GM23338 (cell line): ENCODE measurements around the gene PCDHB16. TPM values are rescaled to one million over a fixed set of nuclear protein-coding genes. Genes with fewer than 3 reads are reported as not detected.
A peak's percentile ranks its signal among the peaks of the same experiment; 100 is the strongest.
"Not testable (repeated sequence)": the region's sequence is repeated elsewhere in the genome, so short reads cannot be mapped to it uniquely, and the experiment has no call there.

Experiments
- ATAC-seq: fragments of 200-7000 bp; cut with Tn5 transposase; 3 replicates; pipeline ENCODE4 v1.9.1; 2020
- DNase-seq: peaks from one replicate; pipeline ENCODE4 v3.0.0-alpha.2; 2015; ENCODE audit warnings: low spot score
- H2AFZ ChIP-seq: fragments of 200-600 bp; sonication (generic); 2 replicates; pipeline ENCODE4 v1.8.0; 2016; ENCODE audit warnings: antibody characterized with exemption, mild to moderate bottlenecking, moderate library complexity
- H3F3A ChIP-seq: fragments of 200-600 bp; sonication (generic); replicated peaks from 2 replicates; pipeline ENCODE4 v1.8.0; 2017; ENCODE audit warnings: antibody characterized with exemption, mixed run types, low read depth
- H3K27ac ChIP-seq: fragments of 200-600 bp; sonication (generic); 2 replicates; pipeline ENCODE4 v1.6.1; 2016; ENCODE audit warnings: low read depth
- H3K27me3 ChIP-seq: fragments of 200-600 bp; sonication (generic); 2 replicates; pipeline ENCODE4 v1.8.0; 2016; ENCODE audit warnings: mild to moderate bottlenecking, mixed run types, moderate library complexity; ENCODE audit not compliant: insufficient read depth
- H3K36me3 ChIP-seq: fragments of 200-600 bp; sonication (generic); 2 replicates; pipeline ENCODE4 v1.8.0; 2016; ENCODE audit warnings: mild to moderate bottlenecking; ENCODE audit not compliant: insufficient read depth
- H3K4me1 ChIP-seq: fragments of 200-600 bp; sonication (generic); 2 replicates; pipeline ENCODE4 v1.8.0; 2016; ENCODE audit warnings: mild to moderate bottlenecking, moderate library complexity; ENCODE audit not compliant: insufficient read depth
- H3K4me2 ChIP-seq: fragments of 200-600 bp; sonication (generic); 2 replicates; pipeline ENCODE4 v1.7.1; 2017; ENCODE audit warnings: mixed run types
- H3K4me3 ChIP-seq: fragments of 200-600 bp; sonication (generic); 2 replicates; pipeline ENCODE4 v1.6.1; 2016; ENCODE audit warnings: mixed run types
- H3K79me2 ChIP-seq: fragments of 200-600 bp; sonication (generic); replicated peaks from 2 replicates; pipeline ENCODE4 v1.8.0; 2017; ENCODE audit warnings: mild to moderate bottlenecking; ENCODE audit not compliant: insufficient read depth
- H3K9me2 ChIP-seq: fragments of 200-600 bp; sonication (generic); 2 replicates; pipeline ENCODE4 v1.8.0; 2017; ENCODE audit not compliant: insufficient read depth
- H4K20me1 ChIP-seq: fragments of 200-600 bp; sonication (generic); replicated peaks from 2 replicates; pipeline ENCODE4 v1.8.0; 2017; ENCODE audit warnings: mild to moderate bottlenecking; ENCODE audit not compliant: insufficient read depth
- H3K27ac Mint-ChIP-seq: 2 replicates; pipeline ENCODE4 v1.8.0; 2020; ENCODE audit warnings: inconsistent platforms, mild to moderate bottlenecking, moderate library complexity, mixed read lengths
- H3K27me3 Mint-ChIP-seq: 3 replicates; pipeline ENCODE4 v1.8.0; 2022; ENCODE audit warnings: low read depth, mild to moderate bottlenecking, moderate library complexity, mixed read lengths, inconsistent platforms; ENCODE audit not compliant: insufficient read depth, poor library complexity
- H3K36me3 Mint-ChIP-seq: 3 replicates; pipeline ENCODE4 v1.8.0; 2021; ENCODE audit warnings: low read depth, mild to moderate bottlenecking, inconsistent platforms, moderate library complexity, mixed read lengths
- H3K4me1 Mint-ChIP-seq: 3 replicates; pipeline ENCODE4 v1.8.0; 2020; ENCODE audit warnings: mild to moderate bottlenecking, inconsistent platforms, mixed read lengths
- H3K4me3 Mint-ChIP-seq: 3 replicates; pipeline ENCODE4 v1.8.0; 2021; ENCODE audit warnings: moderate library complexity, mild to moderate bottlenecking, inconsistent platforms, mixed read lengths
- H3K9me3 Mint-ChIP-seq: 3 replicates; pipeline ENCODE4 v1.8.0; 2020; ENCODE audit warnings: moderate library complexity, mild to moderate bottlenecking, inconsistent platforms, mixed read lengths
- CTCF ChIP-seq, 2 experiments: fragments of 200-600 bp in 1 of 2; sonication (generic) in 1 of 2; conservative IDR thresholded peaks; 2 replicates each; pipeline versions ENCODE4 v1.5.1 to v1.6.1; 2016 to 2017; ENCODE audit warnings: antibody characterized with exemption in 2 of 2, low read depth in 2 of 2, mild to moderate bottlenecking in 2 of 2, moderate library complexity in 1 of 2
- EZH2 ChIP-seq: fragments of 200-600 bp; sonication (generic); IDR thresholded peaks from one replicate; pipeline ENCODE4 v1.8.0; 2017; ENCODE audit warnings: antibody characterized with exemption, mild to moderate bottlenecking, low read depth; ENCODE audit not compliant: unreplicated experiment
- JUNB ChIP-seq: IDR thresholded peaks from one replicate; pipeline ENCODE4 v1.6.1; 2016; ENCODE audit warnings: antibody characterized with exemption; ENCODE audit not compliant: unreplicated experiment
- NANOG ChIP-seq: IDR thresholded peaks from 2 replicates; pipeline ENCODE4 v1.6.1; 2016; ENCODE audit warnings: antibody characterized with exemption, borderline replicate concordance
- ZNF331 ChIP-seq: fragments of 250-450 bp; sonication (Bioruptor Pico); IDR thresholded peaks from 2 replicates; pipeline ENCODE4 v1.5.0; 2020; ENCODE audit warnings: low read depth, mild to moderate bottlenecking, moderate library complexity
- polyA plus RNA-seq: library from polyadenylated mRNA; unstranded; fragments of >200 nt; fragmentation: Nextera tagmentation; extraction: Ambion mirVana; gene quantifications from 2 replicates; pipeline ENCODE4 v1.2.1, GENCODE V29; 2016
- total RNA-seq: library from RNA; depleted of rRNA; stranded (reverse); fragments of >200 nt; shearing (Covaris generic); gene quantifications from 2 replicates; pipeline ENCODE4 v1.2.3, GENCODE V29; 2014

PCDHB16 gene
- total and polyA plus RNA-seq, 2 experiments from 2014 or later, result 0.92 to 2.4 TPM

- not testable (repeated sequence) for H3K27ac ChIP-seq, H3K9me2 ChIP-seq, H3K4me1 ChIP-seq, H3K27ac Mint-ChIP-seq, ATAC-seq, H4K20me1 ChIP-seq, H3K27me3 Mint-ChIP-seq, DNase-seq, H3K4me3 Mint-ChIP-seq, H3K4me2 ChIP-seq, H3K4me1 Mint-ChIP-seq, H3K4me3 ChIP-seq, H3K36me3 ChIP-seq, H3F3A ChIP-seq, H3K27me3 ChIP-seq, H2AFZ ChIP-seq, H3K79me2 ChIP-seq
- H3K36me3 Mint-ChIP-seq, result peaks cover 23% of the 10 kb centered on the region
- TF ChIP-seq CTCF (conservative IDR thresholded peaks at IDR 0.05; ENCODE audit: low read depth in 2 of 2), result 0 out of 4 replicates have a peak, but pooled peaks of 1 of the 2 experiments have one; percentile 2
- H3K9me3 Mint-ChIP-seq, result peaks cover 25% of the 10 kb centered on the region
Measured at GRCh38 chr5:141179876-141180275, 2.3 kb upstream of the PCDHB16 start.

- no peak overlapping the region for H3K27ac Mint-ChIP-seq
- no peaks in the 10 kb centered on the region for H3K27me3 ChIP-seq
- no peak for ATAC-seq
- no peak overlapping the region for H2AFZ ChIP-seq
- H3K4me3 ChIP-seq, result no peak overlapping the region
- no peak overlapping the region for H3K27ac ChIP-seq
- no peaks in the 10 kb centered on the region for H3F3A ChIP-seq
- H3K9me3 Mint-ChIP-seq, result peaks cover 25% of the 10 kb centered on the region
- H3K36me3 Mint-ChIP-seq, result peaks cover 23% of the 10 kb centered on the region
- no peaks in the 10 kb centered on the region; the same call in 1 of the 2 replicates for H3K36me3 ChIP-seq
- DNase-seq, result no peak
- H3K4me1 Mint-ChIP-seq, result peaks cover 8% of the 10 kb centered on the region; the same call in 1 of the 3 replicates
- H3K4me2 ChIP-seq, result no peak overlapping the region
- H3K27me3 Mint-ChIP-seq, result no peaks in the 10 kb centered on the region
- no peaks in the 10 kb centered on the region for H3K4me1 ChIP-seq
- H3K4me3 Mint-ChIP-seq, result no peak overlapping the region
- H3K79me2 ChIP-seq, result no peaks in the 10 kb centered on the region
- H3K9me2 ChIP-seq, result no peaks in the 10 kb centered on the region; the same call in 1 of the 2 replicates
- H4K20me1 ChIP-seq, result no peaks in the 10 kb centered on the region
- no peak for TF ChIP-seq NANOG
- no peak for TF ChIP-seq JUNB
- TF ChIP-seq EZH2, result no peak
- no peak for TF ChIP-seq ZNF331
Measured at GRCh38 chr5:141180313-141180712, 1.9 kb upstream of the PCDHB16 start.

GRCh38 chr5:141184117-141184855 is 2.1 kb downstream of the PCDHB16 start:
- not testable (repeated sequence) for H3K27ac Mint-ChIP-seq, DNase-seq, H3K4me1 ChIP-seq, H3K4me3 ChIP-seq, H4K20me1 ChIP-seq, H3K4me2 ChIP-seq, H2AFZ ChIP-seq, H3K36me3 ChIP-seq, ATAC-seq, H3K79me2 ChIP-seq, H3K4me3 Mint-ChIP-seq, H3K27ac ChIP-seq, H3K9me2 ChIP-seq, H3K27me3 Mint-ChIP-seq, H3F3A ChIP-seq, H3K27me3 ChIP-seq
- Mint-ChIP-seq H3K4me1 (peaks cover 12% of the 10 kb centered on the region), H3K36me3 (peaks cover 27% of the 10 kb centered on the region), H3K9me3 (peaks cover 31% of the 10 kb centered on the region)
